ENCODE data around the gene SPDYE4.

Gene SPDYE4

GRCh38 chr17:8708025-8708461, 50.3 kb downstream of the SPDYE4 start:
- no peak for DNase-seq

GRCh38 chr17:8707332-8708024, 50.9 kb downstream of the SPDYE4 start:
- DNase-seq, result no peak

DNA sequence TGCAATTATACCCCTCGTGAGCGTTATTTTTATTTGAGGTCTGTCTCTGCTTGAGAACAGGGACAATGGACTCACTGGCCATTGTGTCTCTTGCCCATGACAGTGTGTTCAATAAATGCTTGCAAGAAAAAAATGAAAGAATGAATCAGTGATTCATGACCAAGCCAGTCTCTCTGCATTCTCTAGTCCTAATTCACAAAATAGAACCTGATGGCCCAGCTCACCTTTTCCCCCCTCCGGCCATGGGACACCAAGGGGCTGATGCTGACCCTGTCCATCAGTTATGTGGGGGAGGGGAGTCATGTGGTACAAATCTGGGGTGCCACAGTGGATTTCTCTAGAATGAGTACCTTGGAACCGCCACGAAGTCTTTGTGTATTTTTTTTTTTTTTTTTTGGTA, 51.9 kb downstream of the SPDYE4 start:
- no peak for DNase-seq

- no peak for DNase-seq
Measured at GRCh38 chr17:8705427-8705826, 52.9 kb downstream of the SPDYE4 start.

DNA sequence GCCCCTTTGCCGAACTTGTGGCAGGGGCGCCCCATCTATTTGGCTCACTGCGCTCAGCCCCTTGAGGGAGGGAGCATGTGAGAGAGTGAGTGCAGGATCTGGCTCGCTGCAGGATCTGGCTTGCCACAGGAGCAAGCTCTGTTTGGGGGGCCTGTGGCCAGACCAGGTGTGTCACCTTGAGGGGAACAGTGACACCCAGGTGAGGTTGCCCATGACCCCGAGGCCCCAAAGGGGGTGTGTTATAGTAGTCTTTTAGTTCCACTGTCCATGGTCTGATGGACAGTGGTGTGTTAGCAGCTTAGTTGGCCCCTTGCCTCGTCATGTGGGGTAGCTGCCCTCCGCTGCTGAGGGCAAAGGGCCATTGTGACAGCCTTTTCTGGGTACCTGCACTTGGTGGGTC, 55.3 kb downstream of the SPDYE4 start:
- DNase-seq, result no peak

DNA sequence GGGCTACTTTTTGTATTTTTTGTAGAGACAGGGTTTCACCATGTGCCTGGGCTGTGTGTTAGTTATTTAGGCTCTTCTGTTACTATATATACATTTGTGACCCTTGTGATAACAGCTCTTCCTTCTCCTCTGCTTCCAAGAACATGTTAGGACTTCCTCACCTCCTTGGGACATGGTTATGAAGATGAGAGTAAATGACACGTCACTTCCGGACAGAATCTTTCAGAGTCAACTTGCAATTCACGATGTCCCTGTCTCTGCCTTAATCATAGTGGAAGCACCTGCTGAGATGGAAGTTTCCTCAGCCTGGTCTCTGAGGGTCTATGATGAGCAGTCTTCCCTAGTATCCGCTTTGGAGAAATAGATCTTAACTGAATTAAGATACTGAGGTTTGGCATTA, 56.6 kb downstream of the SPDYE4 start:
- DNase-seq, result no peak

DNA sequence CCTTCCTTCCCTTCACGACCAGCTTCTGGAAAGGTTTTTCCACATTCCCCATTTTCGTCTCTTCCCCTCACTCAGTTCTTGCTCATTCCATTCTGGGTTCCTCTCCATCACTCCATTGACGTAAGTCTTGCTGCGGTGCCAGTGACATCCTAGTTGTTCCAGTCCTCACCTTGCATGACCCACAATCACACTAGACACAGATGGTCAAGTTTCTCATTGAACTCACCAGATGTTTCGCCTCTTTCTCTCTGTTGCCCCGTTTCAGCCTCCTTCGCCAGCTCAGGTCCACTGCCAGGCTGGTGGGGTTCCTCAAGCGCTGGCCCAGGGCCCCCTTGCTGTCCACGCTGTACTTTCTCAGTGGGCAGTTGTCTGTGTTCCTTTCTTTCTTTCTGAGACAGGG, 57.1 kb downstream of the SPDYE4 start:
- DNase-seq, result no peak
